T-helper 2 cell (primary cell): Measurements from ENCODE around the gene HNRNPA2B1.
"Not testable (repeated sequence)": the region's sequence is repeated elsewhere in the genome, so short reads cannot be mapped to it uniquely, and the experiment has no call there.

Source experiments
- DNase-seq, 5 experiments: peaks; one replicate each; pipeline versions ENCODE4 v3.0.0 to v3.0.0-alpha.2; 2012 to 2022

The HNRNPA2B1 gene

GRCh38 chr7:26184281-26185101, 16.1 kb downstream of the HNRNPA2B1 start:
- not testable (repeated sequence) for DNase-seq

- DNase-seq = no peak
Measured at GRCh38 chr7:26183545-26184280, 16.8 kb downstream of the HNRNPA2B1 start.

DNA sequence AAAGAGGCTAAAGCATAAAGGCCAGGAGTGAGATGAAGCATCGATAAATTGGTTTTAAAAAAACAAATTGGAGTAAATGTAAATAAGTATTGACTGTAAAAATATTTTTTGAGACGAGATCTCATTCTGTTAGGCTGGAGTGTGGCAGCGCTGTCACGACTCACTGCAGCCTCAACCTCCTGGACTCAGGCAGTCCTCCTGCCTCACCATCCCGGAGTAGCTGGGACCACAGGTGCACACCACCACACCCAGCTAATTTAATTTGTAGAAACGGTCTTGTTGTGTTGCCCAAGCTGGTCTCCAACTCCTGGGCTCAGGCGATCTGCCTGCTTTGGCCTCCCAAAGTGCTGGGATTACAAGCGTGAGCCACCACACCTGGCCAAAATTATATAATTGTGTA, 17.8 kb downstream of the HNRNPA2B1 start:
- no peak for DNase-seq

DNA sequence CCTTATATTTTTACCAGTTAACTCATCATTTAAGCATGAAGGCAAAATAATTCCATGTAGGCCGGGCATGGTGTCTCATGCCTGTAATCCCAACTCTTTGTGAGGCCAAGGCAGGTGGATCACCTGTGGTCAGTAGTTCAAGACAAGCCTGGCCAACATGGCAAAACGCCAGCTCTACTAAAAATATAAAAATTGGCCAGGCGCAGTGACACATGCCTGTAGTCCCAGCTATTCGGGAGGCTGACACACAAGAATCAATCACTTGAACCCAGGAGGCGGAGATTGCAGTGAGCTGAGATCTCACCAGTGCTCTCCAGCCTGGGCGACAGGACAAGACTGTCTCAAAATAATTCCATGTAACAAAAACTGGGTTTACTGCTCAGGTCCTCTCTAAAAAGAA, 18.3 kb downstream of the HNRNPA2B1 start:
- no peak for DNase-seq

GRCh38 chr7:26181474-26182227, 18.9 kb downstream of the HNRNPA2B1 start:
- DNase-seq = no peak

GRCh38 chr7:26180792-26181198, 19.8 kb downstream of the HNRNPA2B1 start:
- no peak for DNase-seq

- no peak for DNase-seq
Measured at GRCh38 chr7:26179826-26180497, 20.6 kb downstream of the HNRNPA2B1 start.

DNA sequence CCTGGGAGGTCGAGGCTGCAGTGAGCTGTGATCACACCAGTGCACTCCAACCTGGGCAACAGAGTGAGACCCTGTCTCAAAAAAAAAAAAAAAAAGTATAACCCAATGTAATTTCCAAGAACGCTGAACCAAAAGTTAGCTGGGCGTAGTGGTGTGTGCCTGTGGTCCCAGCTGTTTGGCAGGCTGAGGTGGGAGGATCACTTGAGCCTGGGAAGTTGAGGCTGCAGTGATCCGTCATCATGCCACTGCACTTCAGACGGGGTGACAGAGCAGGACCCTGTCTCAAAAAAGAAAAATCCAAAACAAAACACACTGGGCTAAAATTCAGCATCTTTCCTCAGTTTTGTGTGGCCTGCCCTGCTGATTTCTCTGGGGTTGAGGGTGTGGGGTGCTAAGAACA, 21.1 kb downstream of the HNRNPA2B1 start:
- DNase-seq = no peak

GRCh38 chr7:26178272-26178960, 22.1 kb downstream of the HNRNPA2B1 start:
- DNase-seq = no peak

DNA sequence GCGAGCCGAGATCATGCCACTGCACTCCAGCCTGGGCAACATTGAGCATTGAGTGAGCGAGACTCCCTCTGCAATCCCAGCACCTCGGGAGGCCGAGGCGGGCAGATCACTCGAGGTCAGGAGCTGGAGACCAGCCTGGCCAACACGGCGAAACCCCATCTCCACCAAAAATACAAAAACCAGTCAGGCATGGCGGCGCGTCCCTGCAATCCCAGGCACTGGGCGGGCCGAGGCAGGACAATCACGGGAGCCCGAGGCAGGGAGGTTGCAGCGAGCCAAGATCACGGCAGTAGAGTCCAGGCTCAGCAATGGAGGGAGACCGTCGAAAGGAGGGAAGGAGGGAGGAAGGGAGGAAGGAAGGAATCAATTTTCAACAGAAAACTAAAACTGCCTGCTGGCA, 23.3 kb downstream of the HNRNPA2B1 start:
- DNase-seq = not testable (repeated sequence)

- not testable (repeated sequence) for DNase-seq
Measured at GRCh38 chr7:26176696-26177095, 23.9 kb downstream of the HNRNPA2B1 start.

- not testable (repeated sequence) for DNase-seq
Measured at GRCh38 chr7:26175903-26176302, 24.6 kb downstream of the HNRNPA2B1 start.

DNA sequence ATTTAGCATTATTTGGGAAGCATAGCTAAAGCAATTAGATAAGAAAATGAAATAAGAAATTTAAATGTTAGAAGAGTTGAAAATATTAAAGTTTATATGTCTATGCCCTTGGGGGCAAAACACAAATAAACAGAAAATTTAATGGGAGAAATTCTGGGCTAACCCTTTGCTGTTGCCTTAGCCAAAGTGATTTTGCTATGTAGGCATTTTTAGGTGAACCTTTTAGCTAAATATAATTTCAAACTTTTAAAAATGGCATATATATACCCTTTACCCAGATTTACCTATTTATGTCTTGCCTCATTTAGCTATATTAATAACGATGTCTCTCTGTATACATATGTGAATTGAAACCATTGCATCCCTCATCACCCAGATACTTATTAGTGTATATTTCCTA, 28.5 kb downstream of the HNRNPA2B1 start:
- no peak for DNase-seq

GRCh38 chr7:26171601-26172000, 28.9 kb downstream of the HNRNPA2B1 start:
- DNase-seq = no peak

DNA sequence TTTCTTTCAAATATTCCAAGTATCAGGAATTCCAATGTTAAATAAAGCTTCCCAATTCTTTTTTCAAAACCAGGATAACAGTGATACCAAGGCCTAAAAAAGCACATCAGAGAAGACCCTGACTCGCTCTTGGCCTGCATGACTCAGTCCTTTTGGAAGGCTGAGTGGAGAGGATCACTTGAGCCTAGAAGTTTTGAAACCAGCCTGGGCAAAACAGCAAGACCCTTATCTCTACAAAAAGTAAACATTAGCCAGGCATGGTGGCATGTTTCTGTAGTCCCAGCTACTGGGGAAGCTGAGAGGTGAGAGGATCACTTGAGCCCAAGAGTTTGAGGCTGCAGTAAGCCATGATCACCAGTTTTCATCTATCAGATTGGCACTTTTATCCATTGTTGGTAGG, 29.9 kb downstream of the HNRNPA2B1 start:
- DNase-seq = no peak

DNA sequence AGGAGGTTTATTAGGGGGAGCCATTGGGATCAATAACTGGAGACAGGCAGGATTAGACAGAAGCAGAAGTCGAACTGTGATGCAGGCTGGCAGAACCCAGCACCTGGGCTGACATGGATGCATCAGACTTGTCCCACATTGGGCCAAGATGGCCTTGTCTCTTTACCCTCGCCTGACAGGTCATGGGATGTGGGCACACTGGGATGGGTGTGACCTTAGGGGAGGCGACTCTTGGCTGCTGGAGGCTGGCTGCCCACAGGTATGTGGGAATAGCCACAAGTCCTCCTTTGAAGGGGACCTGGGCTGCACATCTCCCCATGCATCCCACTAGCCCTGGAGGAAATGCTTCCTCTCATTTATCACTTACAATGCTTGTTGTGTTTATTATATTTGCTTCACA, 31.3 kb downstream of the HNRNPA2B1 start:
- DNase-seq = no peak

- DNase-seq = no peak
Measured at GRCh38 chr7:26168458-26169023, 32.0 kb downstream of the HNRNPA2B1 start.

- peak in 2 of 5 experiments; percentile 63 to 74 for DNase-seq
Measured at GRCh38 chr7:26167303-26167934, 33.1 kb downstream of the HNRNPA2B1 start.

DNA sequence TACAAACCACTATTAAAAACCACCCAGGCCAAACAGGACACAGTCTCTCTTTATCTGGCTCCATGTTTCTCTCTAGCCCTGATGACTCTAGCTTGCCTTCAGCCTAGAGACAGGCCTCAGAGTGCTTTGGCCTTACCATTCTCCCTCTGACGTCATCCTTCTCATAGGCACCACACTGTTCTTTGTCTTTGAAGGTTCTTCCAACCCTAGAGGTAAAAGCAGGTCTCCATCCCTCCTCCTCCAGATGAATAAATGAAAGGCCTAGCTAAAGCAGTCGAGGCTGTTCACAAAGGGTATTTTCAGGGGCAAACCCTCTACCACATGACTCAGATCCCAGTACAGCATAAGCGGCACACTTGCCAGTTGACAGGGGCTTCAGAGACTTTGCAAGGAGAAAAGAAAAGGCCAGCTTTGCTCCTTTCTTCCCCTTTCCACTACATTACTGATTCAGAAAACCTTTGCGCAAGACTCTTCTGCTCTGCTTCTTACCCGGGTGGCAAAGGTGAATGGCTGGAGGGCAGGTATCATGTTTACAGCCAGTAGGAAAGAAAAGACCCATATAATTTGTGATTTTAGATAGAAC, 33.8 kb downstream of the HNRNPA2B1 start:
- no peak for DNase-seq

GRCh38 chr7:26165950-26166683, 34.4 kb downstream of the HNRNPA2B1 start:
- DNase-seq = no peak
